Anterior cingulate cortex (tissue), 58 donors: ENCODE measurements around the gene TIMM22.
A peak's percentile ranks its signal among the peaks of the same experiment; 100 is the strongest.

Experiments used
- DNase-seq, 58 donors: peaks; one replicate each; lab custom pipeline; 2025; lab: John Stamatoyannopoulos, UW

TIMM22 gene

GRCh38 chr17:1012823-1013728, 16.1 kb downstream of the TIMM22 start:
- DNase-seq = no peak

- DNase-seq = no peak
Observed at GRCh38 chr17:1013729-1014090, 16.8 kb downstream of the TIMM22 start.

- DNase-seq = no peak
Observed at GRCh38 chr17:1018547-1018946, 21.6 kb downstream of the TIMM22 start.

GRCh38 chr17:1019451-1019850, 22.5 kb downstream of the TIMM22 start:
- DNase-seq = peak in 7 of 58 donors; percentile 11 to 60 (median 36)

GRCh38 chr17:1021147-1021546, 24.2 kb downstream of the TIMM22 start:
- DNase-seq = no peak

GRCh38 chr17:1022278-1023024, 25.5 kb downstream of the TIMM22 start:
- peak in 19 of 58 donors; percentile 14 to 59 (median 36) for DNase-seq

- no peak for DNase-seq
Observed at GRCh38 chr17:1024076-1024475, 27.1 kb downstream of the TIMM22 start.

GRCh38 chr17:1025733-1026598, 29.0 kb downstream of the TIMM22 start:
- DNase-seq = no peak

- DNase-seq = no peak
Observed at GRCh38 chr17:1026599-1026975, 29.7 kb downstream of the TIMM22 start.

GRCh38 chr17:1027044-1027443, 30.1 kb downstream of the TIMM22 start:
- DNase-seq = no peak

GRCh38 chr17:1029196-1029921, 32.4 kb downstream of the TIMM22 start:
- DNase-seq = peak in 8 of 58 donors; percentile 17 to 43 (median 29)

GRCh38 chr17:1029922-1030644, 33.2 kb downstream of the TIMM22 start:
- DNase-seq = peak in 2 of 58 donors; percentile 38 to 42

- DNase-seq = peak in 26 of 58 donors; percentile 13 to 51 (median 26)
Observed at GRCh38 chr17:1030684-1031532, 34.0 kb downstream of the TIMM22 start.

GRCh38 chr17:1031711-1032110, 34.8 kb downstream of the TIMM22 start:
- DNase-seq = peak in 43 of 58 donors; percentile 9 to 85 (median 42)

GRCh38 chr17:1032391-1032790, 35.5 kb downstream of the TIMM22 start:
- no peak for DNase-seq

GRCh38 chr17:1033503-1033902, 36.6 kb downstream of the TIMM22 start:
- no peak for DNase-seq

- no peak for DNase-seq
Observed at GRCh38 chr17:1034652-1035210, 37.8 kb downstream of the TIMM22 start.
